Stimulated activated CD4-positive, alpha-beta T cell treated with anti-CD3 and anti-CD28 coated beads, Interleukin-1b, Interleukin-23, amount 100 ng/mL, for 4 hours (primary cell): ENCODE measurements around the gene KCNE4.

Source experiments
- DNase-seq, 2 donors: peaks; one replicate each; pipeline ENCODE4 v3.0.0-alpha.2; 2020; ENCODE audit warnings: low read depth in 2 of 2

Gene KCNE4

GRCh38 chr2:223041527-223042109 is 10.4 kb upstream of the KCNE4 start:
- no peak for DNase-seq

DNA sequence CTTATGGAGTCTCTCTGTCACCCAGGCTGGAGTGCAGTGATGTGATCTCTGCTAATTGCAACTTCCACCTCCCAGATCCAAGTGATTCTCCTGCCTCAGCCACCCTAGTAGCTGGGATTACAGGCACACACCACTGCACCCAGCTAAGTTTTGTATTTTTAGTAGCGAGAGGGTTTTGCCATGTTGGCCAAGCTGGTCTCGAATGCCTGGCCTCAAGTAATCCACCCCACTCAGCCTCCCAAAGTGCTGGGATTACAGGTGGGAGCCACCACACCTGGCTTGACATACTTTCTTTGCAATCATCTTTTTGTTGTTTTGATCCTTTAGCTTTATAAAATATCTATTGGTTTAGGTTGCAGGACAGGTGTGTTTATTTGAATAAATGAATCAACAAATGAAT is 9.7 kb upstream of the KCNE4 start:
- no peak for DNase-seq

- no peak for DNase-seq
These were observed 9.3 kb upstream of the KCNE4 start for GRCh38 chr2:223042704-223043118.

DNA sequence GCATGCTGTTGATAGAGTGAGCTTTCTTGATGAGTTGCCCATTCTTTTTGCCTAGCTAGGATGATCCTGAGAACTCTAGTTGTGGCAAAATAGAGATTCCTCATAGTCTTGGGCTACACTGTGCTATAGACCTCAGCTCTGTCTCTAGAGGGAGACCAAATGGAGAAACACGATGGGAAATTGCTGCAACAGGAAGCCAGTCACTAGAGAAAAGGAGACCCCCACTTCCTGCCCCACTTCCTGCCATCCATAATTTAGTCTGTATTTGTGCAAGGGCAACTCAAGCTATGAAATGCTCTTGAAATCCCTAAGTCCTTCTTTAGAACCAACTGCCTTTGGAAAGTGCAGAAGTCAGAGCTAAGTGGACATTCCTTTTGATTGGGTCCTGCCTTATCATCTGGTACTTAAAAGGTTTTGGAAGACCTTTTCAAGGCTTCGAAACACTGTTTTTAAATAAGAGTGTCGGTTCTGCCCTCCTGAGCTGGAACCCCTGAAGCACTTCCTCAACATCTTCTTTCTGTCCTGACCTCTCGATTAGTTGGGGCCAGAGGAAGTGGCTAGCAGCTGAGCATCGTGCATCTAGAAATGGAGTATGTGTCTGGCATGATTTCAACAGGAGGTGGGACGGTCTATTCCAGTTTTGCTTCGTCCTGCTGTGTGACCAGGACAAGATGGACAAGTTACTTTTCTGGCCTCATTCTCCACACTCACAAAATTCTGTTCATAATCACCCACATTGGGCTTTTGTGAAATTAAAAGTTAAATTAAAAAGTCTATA is 8.6 kb upstream of the KCNE4 start:
- DNase-seq: no peak

- no peak for DNase-seq
These were observed 7.7 kb upstream of the KCNE4 start for GRCh38 chr2:223044092-223044836.

DNA sequence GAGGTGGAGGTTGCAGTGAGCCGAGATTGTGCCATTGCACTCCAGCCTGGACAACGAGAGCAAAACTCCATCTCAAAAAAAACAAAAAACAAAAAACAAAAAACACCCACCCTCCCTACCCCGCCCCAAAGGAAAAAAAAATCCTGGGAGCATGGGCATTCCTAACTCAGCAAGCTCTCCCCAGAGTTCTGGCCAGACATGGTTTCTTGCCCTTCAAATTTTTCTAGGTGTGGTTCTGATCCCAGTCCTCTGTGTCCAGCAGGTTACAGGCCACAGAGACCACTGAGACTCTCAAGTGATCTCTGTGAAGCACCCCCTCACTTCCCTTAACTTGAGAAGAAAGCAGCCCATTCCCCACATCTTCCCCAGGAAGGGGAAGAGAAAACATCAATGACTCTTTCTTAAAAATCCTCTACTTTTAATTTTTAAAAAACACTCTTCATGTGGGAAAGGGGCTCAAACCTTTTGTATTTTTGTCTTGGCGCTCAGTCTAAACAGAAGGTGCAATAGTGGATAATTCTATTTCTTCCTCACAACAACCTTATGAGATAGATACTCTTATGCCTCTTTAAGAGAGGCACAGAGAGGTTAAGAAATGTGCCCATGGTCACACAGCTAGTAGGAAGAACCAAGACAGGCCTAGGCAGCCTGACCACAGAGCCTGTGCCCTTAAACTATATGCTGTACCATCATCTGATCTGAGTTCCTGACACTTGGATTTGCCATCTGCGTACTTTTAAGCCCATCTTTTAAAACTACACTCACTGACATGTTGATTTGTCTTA is 6.9 kb upstream of the KCNE4 start:
- DNase-seq: no peak

- DNase-seq: no peak
These were observed 5.4 kb upstream of the KCNE4 start for GRCh38 chr2:223046470-223047040.

- DNase-seq: no peak
These were observed 4.7 kb upstream of the KCNE4 start for GRCh38 chr2:223047260-223047761.

DNA sequence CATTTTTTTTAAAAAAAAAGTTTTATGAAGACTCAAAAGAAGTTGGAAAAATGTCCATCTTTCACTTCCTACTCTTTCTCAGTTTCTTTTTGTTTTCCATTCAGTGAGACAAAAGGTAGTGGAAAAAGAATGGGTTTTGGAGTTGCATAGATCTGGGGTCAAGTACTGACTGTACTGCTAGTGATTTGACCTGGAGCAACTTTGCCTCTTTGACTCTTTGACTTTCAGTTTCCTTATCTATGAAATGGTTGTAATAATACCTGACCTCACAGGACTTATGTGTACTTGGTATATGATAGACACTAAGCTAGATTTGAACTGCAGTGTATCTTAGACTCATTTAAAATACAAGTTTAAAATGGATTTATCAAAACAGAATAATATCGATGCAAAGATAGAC is 3.5 kb upstream of the KCNE4 start:
- no peak for DNase-seq

DNA sequence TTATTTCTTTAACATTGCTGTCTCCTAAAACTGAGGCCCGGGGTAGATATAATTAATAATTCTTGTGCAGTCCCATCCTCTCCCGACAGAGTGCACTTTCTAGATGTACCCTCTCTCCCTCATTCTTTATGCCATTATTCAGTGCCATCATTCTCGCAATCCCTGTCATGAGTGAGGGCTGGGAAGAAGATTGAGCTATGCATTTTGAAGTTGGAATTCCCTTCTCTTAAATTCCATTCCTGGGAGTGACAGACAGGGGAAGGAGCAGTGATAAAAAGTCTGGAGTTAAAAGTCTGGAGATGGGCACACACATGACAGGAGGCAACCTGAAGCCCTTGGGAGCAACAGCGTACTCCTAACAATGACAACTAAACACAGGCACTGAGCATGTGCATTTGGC is 2.6 kb upstream of the KCNE4 start:
- DNase-seq: no peak

GRCh38 chr2:223050188-223050587 is 1.8 kb upstream of the KCNE4 start:
- DNase-seq: no peak

DNA sequence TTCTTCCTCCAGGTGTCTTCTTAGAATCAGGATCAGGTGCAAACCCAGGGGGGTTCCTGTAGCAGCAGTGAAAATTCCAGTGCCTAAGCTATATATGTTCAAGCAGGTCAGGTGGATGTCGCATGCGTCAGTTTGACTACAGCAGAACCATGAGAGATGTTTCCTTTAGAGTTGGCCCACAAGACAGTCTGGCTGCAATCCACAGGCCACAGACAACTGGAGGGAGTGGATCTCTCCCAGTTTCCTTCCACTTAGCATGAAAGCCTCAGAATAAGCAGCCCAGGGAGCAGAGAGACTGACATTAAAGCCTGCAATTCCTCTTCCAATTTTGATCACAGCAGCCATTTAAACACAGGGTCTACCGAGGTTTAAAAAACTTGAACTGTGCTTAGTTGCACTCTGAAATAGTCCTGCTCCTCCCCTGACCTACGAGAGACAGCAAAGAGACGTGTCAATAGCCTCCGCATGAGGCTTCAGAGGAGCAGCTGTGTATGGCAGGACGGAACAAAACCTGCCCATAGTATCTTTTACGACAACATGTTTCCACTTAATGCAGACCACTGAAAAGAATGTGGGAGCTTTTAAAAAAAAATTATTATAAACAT is 988 bp upstream of the KCNE4 start:
- no peak for DNase-seq

- DNase-seq: no peak
These were observed 826 bp downstream of the KCNE4 start for GRCh38 chr2:223052548-223053483.

DNA sequence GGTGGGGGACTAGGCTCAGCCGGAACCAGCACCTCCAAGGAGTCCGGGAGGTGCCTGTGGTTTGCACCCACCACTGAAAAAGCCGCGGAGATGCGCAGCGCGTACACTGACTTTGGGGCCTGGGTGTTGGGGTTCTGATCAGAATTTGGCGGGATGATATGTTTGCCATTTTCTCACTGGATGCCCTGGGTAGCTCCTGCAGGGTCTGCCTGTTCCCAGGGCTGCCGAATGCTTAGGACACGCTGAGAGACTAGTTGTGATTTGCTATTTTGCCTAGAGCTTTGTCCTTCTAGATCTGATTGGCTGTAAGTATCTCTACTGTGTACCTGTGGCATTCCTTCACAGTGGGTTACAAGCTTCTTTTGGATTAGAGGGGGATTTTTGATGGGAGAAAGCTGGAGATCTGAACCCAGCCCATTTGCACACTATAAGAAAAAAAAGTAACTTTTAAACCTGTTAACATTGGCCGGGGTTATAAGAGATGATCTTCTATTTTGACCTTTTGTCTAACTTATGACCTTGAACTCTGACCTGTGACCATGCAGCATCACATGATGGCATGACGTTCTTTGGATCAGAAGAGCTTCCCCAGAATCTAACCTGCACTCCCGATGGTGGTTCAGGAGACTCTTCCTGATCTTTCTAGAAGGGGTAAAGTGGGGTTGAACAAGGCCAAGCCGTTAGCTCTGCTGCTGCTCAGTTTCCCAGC is 1.6 kb downstream of the KCNE4 start:
- no peak for DNase-seq

DNA sequence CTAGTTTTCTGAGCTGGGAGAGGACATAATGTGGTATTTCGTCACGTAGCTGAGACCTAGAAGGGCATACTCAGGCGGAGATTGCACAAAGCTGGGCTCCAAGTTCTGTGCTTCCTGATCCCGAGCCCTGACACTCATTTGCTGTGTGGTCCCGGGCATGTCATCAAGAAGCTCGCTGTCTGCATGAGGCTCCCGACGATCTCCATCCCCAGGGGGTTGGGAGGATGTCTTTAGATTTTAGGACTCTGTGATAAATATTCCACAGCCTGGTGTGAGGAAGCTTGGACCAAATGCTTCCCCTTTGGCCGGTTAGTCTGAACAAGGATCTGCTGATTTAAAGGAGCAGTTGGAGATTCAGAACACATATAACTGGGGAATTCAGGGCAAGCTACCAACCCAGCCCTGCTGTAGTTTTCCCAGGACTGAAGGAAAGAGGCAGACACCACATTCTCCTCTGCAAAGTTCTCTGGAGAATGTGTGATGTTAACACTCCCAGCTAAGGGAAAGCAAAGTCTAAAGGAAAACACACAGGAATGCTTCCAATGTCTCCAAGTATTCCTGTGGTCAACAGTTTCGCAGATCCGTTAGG is 2.3 kb downstream of the KCNE4 start:
- no peak for DNase-seq

DNA sequence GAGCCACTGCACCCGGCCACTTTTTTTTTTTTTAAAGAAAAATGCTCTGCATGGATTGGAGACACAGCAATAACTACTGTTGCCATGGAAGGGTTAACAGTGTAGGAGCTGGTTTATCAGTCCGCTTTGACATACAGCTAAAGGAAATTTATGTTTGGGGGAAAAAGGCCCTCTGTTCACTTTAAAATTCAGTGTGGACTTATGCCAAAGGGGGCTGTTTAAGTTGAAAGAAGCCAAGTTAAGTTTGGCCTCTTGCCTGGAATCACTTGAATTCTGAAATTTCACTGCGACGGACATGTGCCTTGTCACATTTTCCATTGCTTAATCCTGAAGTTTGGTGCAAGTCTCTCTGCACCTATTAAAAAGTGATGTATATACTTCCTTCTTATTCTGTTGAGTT is 3.1 kb downstream of the KCNE4 start:
- DNase-seq: no peak

GRCh38 chr2:223055836-223056235 is 3.8 kb downstream of the KCNE4 start:
- DNase-seq: no peak

- no peak for DNase-seq
These were observed 4.9 kb downstream of the KCNE4 start for GRCh38 chr2:223056701-223057418.
